Mucosa of gallbladder (tissue), 1 donor: ENCODE data around the gene ERBB2. TPM values are rescaled to one million over a fixed set of nuclear protein-coding genes. Genes with fewer than 3 reads are reported as not detected.
A peak's percentile ranks its signal among the peaks of the same experiment; 100 is the strongest.

Source experiments
- DNase-seq: peaks from one replicate; pipeline ENCODE4 v3.0.0-alpha.2; 2020; ENCODE audit warnings: low spot score
- total RNA-seq: library from RNA; stranded (reverse); gene quantifications from one replicate; pipeline ENCODE4 v1.2.1, GENCODE V29; 2021
- donor health status: DM: no; HTN: no; CAD: no.

Gene ERBB2
- total RNA-seq, 1 donor from 2014 or later = 202 TPM

DNA sequence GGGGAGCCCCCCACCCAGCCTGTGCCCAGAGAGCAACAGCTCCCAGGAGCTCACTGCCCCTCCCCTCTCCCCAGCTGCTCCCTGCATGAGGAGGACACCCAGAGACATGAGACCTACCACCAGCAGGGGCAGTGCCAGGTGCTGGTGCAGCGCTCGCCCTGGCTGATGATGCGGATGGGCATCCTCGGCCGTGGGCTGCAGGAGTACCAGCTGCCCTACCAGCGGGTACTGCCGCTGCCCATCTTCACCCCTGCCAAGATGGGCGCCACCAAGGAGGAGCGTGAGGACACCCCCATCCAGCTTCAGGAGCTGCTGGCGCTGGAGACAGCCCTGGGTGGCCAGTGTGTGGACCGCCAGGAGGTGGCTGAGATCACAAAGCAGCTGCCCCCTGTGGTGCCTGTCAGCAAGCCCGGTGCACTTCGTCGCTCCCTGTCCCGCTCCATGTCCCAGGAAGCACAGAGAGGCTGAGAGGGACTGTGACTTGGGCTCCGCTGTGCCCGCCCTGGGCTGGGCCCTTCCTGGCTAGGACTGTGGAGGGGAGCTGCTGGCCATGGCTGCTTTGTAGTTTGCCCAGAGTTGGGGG lies 34.1 kb upstream of the ERBB2 start:
- no peak for DNase-seq

GRCh38 chr17:39666231-39666600 lies 33.6 kb upstream of the ERBB2 start:
- DNase-seq = no peak

GRCh38 chr17:39666601-39667261 lies 33.1 kb upstream of the ERBB2 start:
- DNase-seq = no peak

- no peak for DNase-seq
Measured at GRCh38 chr17:39667262-39667944, 32.5 kb upstream of the ERBB2 start.

DNA sequence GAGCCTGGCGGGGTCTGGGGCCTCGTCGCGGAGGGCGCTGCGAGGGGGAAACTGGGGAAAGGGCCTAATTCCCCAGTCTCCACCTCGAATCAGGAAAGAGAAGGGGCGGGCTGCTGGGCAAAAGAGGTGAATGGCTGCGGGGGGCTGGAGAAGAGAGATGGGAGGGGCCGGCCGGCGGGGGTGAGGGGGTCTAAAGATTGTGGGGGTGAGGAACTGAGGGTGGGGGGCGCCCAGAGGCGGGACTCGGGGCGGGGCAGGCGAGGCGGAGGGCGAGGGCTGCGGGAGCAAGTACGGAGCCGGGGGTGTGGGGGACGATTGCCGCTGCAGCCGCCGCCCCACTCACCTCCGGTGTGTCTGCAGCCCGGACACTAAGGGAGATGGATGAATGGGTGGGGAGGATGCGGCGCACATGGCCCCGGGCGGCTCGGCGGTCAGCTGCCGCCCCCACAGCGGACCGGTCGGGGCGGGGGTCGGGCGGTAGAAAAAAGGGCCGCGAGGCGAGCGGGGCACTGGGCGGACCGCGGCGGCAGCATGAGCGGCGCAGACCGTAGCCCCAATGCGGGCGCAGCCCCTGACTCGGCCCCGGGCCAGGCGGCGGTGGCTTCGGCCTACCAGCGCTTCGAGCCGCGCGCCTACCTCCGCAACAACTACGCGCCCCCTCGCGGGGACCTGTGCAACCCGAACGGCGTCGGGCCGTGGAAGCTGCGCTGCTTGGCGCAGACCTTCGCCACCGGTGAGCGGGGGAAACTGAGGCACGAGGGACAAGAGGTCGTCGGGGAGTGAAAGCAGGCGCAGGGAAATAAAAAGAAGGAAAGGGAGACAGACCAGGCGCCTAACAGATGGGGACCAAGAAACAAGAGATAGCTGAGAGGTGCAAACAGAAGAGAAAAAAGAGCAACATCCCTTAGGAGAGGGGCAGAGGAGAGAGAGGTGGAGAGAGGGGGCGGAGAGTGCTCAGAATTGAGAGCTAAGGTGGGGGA lies 31.6 kb upstream of the ERBB2 start, which contains the start of gene PNMT:
Gene PNMT, plus strand, starts transcription at position 509 of the 980 bp plus-strand sequence. Its CDS starts 23 bp downstream, at position 532.
- DNase-seq = peak; percentile 62

DNA sequence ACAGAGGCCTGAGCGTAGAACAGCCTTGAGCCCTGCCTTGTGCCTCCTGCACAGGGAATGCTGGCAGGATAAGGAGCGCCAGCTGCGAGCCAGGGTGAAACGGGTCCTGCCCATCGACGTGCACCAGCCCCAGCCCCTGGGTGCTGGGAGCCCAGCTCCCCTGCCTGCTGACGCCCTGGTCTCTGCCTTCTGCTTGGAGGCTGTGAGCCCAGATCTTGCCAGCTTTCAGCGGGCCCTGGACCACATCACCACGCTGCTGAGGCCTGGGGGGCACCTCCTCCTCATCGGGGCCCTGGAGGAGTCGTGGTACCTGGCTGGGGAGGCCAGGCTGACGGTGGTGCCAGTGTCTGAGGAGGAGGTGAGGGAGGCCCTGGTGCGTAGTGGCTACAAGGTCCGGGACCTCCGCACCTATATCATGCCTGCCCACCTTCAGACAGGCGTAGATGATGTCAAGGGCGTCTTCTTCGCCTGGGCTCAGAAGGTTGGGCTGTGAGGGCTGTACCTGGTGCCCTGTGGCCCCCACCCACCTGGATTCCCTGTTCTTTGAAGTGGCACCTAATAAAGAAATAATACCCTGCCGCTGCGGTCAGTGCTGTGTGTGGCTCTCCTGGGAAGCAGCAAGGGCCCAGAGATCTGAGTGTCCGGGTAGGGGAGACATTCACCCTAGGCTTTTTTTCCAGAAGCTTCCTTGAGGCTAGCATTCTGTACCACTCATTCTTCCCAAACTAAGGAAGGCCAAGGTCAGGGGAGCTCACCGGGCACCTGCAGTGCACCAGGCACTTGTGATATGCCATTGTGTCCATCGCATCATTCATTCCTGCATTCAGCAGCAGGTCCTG lies 29.7 kb upstream of the ERBB2 start:
- DNase-seq = no peak

DNA sequence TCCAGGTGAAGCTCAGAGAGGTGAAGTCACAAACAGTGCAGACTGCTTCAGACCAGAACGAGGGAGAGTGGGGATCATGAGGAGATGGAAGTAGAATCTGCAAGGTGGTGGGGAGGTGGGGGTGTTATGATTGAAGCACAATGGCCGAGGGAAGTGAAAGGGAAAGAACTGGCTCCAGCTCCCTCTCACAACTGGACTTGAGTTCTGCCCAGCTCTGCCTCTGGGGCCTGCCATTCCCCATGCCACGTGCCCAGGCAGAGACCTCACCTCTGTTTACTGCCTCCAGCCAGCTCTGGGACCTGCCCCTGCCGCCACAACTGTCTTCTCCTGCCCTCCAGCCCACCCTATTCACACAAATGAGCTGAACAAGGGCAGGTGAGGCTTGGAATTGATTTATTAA lies 29.1 kb upstream of the ERBB2 start:
- no peak for DNase-seq

DNA sequence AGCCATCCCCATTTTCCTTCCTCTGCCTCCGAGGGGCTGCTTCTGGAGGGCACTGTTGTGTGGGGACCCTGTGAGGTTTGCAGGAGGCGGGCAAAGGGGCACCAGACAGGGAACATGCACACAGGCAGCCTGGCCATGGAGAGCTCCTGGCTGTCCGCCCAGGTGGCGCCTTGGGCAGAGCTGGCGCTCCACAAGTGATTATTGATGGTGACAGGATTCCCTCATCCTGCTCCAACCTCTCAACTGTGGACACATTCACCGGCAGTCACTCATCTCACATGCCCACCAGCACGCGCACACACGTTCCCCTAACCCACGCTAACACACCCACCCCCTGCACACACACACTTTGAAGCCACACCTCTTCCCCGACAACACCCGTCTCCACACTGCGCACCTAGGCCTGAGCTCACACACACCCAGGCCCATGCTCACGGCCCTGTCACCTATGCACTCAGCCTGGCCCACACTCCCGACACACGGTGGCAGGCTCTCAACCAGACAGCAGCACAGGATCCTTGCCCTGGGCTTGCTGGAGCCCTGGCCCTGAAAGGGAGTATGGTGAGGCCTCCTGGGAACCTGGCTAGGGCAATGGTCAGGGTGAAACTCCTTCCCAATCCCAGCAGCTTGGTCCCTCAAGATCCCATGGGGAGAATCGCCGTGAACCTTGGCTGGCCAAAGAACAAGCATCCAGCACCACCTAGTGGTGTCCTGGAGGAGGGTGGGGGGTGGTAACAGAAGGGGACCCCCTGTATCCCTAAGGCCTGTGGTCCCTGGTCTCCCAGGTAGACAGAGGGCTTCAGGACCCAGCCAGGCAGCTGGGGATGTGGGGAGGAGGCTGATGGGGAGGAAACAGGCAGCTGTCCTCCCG lies 28.0 kb upstream of the ERBB2 start:
- DNase-seq = no peak

GRCh38 chr17:39672522-39673334 lies 27.1 kb upstream of the ERBB2 start:
- DNase-seq = no peak

- DNase-seq = no peak
Measured at GRCh38 chr17:39673335-39674081, 26.4 kb upstream of the ERBB2 start.

DNA sequence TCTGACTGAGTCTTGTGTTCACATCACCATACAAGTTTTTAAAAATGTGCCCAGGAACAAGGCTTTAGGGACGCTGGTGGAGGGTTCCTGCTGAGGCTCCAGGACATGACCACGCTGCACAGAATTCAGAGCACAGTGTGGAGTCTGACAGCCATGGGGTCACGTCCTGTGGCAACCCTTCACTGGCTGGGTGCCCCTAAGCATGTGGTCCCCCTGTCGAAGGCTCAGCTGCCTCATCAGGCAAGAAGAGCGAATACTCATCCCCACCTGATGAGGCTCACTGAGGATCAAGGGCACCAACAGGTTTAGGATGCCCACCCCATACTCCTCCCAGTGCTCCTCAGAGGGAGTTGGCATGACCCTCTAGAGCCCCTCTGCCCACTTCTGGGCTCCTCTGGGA lies 25.7 kb upstream of the ERBB2 start:
- no peak for DNase-seq

GRCh38 chr17:39674702-39675389 lies 25.0 kb upstream of the ERBB2 start:
- no peak for DNase-seq

DNA sequence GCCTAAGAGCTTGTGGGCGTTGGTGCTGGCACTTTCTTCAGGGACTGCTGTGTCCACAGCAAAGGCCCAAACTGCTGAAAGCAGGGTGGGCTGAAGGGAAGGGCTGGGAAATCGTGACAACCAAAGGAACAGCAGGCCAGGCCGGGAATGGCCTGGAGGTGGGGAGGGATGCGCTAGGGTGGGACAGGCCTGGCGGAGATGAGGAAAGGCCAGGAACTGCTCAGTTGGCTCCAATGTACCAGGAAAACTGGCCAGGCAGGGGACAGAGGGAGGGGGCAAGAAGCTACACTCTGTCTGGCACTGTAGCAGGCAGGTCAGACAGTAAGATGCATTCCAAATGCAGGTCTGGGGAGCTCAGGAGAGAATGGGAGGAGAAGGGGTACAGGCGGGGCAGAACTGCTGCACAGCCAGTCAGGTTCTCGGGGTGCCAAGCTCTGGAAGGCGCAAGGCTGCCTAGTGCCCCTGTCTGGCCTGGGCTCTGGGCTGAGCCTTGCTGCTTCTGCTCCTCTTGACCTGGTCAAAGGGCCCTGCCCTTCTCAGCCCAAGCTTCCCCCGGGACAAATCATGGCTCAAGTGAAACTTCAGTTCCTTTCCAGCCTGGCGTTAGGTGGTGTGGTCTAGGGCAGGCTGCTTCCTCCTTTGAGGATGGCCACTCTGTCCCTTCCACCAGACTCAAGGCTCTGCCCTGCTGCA lies 24.3 kb upstream of the ERBB2 start:
- DNase-seq = no peak

DNA sequence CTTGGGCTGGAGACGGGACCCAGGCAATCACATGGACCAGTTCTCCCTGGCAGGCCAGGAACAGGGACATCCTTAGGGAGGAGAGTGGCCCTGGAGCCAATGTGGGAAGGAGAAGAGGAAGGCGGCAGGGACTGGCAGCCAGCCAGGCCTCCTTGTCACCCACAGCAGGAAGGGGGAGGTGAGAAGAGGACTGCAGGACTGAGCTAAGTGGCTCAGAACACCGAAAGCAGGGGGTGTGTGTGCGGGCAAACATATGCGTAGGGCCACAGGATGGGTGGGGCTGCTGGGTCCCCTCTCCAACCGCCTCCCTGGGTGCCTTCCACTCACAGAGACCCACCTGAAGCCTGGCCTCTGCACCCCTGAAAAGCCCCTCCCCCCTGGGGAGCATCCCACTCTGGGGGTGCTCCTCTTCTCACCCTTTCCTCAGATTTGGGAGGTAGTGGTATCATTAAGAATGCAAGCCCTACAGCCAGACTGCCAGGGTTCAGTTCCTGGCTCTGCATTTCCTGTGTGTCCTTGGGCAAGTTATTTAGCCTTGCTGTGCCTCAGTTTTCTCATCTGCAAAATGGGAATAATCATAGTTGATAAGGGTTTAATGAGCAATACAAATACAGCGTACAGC lies 23.6 kb upstream of the ERBB2 start:
- DNase-seq = peak; percentile 83

DNA sequence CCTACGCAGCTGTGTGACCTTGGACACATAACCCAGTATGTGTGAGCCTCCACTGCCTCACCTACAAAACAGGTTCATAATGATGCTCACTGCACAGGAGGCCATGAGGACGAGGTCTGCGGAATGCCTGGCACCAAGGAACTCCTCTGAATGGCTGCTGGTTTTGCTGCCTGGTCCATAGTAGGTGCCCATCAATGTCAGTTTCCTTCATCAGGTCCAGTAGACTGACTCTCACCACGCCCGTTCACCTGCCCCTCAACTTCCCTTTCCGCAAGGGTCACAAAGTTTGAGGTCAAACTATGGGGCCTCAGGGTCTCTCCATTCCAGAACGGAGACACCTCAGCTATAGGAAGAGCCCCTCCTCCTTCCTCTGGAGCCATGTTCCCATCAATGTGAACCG lies 22.8 kb upstream of the ERBB2 start:
- DNase-seq = no peak

DNA sequence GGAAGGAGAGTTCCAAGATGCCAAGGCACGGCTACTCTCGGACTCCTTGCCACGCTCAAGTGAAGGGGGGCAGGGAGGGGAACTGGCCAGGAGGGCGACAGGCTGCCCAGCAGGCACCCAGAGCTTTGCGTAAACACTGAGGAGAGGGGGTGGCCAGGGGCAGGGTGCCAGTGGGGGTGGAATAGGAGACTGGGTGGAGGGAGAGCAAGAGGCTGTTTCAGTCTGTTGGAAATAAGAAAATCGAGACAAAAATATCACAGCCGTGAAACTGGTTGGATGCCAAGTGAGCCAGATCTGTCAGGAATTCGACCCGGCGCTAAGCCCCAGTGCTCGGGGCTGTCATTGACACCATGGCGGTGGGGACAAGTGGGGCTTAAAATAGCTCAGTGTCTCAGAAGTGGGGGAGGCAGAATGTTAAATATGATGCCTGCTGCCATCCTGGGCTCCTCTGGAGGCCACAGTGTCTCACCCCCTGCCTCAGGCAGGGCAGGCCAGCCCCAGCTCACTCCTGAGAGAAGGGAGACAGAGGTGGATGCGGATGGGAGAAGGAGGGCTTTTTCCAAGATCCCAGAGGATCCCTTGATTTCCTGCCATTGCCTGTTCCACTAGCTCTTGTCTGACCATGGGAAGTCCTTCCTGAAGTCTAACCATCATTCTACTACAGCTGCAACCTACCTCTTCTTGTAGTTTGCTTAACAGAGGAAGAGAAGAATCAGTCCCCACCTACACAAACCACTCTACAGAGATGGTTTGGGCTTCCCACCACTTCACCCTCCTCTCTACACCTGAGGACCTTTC lies 22.1 kb upstream of the ERBB2 start:
- no peak for DNase-seq
